ENCODE data around the gene KLHL22. TPM values are rescaled to one million over a fixed set of nuclear protein-coding genes. Genes with fewer than 3 reads are reported as not detected.
"Not testable (repeated sequence)": the region's sequence is repeated elsewhere in the genome, so short reads cannot be mapped to it uniquely, and the experiment has no call there.

KLHL22 gene
- total RNA-seq, 2 donors from 2014 or later, result 10.4 to 13.2 TPM

DNA sequence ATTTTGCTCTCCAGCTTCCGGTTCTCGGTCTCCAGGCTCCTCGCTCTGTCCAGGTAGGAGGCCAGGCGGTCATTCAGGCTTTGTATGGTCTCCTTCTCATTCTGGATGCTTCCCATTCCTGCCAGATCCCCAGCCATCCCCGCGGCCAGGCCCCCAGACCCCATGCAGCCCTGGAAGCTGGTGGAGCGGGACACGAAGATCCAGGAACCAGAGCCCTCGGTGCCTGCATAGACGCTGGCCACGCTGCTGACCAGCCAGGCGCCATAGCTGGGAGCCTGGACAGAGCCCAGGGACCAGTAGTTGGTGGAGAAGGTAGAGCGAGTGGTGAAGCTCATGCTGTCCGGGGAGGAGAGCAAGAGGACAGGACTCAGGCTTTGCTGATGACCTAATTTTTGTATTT is 11.8 kb downstream of the KLHL22 start:
- Histone ChIP-seq H3K9me3 (no peaks in the 10 kb centered on the region), H3K4me3 (no peak overlapping the region), H3K27ac (no peak overlapping the region), H3K27me3 (no peaks in the 10 kb centered on the region), H3K9ac (ENCODE audit: low read depth in 2 of 2, low read length in 2 of 2) (no peak overlapping the region), H3K4me1 (no peaks in the 10 kb centered on the region), H3K36me3 (no peaks in the 10 kb centered on the region)
- no peak for TF ChIP-seq CTCF (IDR thresholded peaks at IDR 0.05)
- no peak for DNase-seq
- intact Hi-C loops (cut with DNase I), result no loop called here

- H3K36me3 ChIP-seq; H3K9ac ChIP-seq (ENCODE audit: low read depth in 2 of 2, low read length in 2 of 2); intact Hi-C loops (cut with DNase I); DNase-seq; H3K4me1 ChIP-seq; H3K4me3 ChIP-seq; H3K9me3 ChIP-seq; H3K27ac ChIP-seq; H3K27me3 ChIP-seq: not testable (repeated sequence)
Observed at GRCh38 chr22:20483143-20483506, 12.5 kb downstream of the KLHL22 start.

DNA sequence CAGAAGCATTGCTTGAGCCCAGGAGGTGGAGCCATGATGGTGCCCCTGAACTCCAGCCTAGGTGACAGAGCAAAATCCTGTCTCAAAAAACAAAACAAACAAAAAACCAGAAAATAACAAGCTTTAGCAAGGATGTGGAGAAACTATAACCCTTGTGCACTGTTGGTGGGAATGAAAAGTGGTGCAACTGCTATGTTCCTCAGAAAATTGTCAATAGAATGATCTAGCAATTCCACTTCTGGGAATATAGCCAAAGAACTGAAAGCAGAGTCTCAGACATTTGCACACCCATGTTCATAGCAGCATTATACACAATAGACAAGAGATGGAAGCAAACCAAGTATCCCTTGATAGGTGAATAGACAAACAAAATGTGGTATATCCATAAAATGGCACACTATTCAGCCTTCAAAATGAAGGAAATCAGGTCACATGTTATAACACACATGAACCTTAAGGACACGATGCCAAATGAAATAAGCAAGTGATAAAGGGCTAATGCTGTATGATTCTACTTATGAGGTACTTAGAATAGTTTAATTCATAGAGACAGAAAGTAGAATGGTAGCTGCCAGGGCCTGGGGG is 15.9 kb downstream of the KLHL22 start:
- no peaks in the 10 kb centered on the region for H3K9me3 ChIP-seq
- no peak for DNase-seq
- no peak overlapping the region for H3K9ac ChIP-seq (ENCODE audit: low read depth in 2 of 2, low read length in 2 of 2)
- no peaks in the 10 kb centered on the region for H3K4me1 ChIP-seq
- no peaks in the 10 kb centered on the region for H3K36me3 ChIP-seq
- no peaks in the 10 kb centered on the region for H3K27me3 ChIP-seq
- no peak overlapping the region for H3K4me3 ChIP-seq
- intact Hi-C loops (cut with DNase I), result no loop called here
- no peak overlapping the region for H3K27ac ChIP-seq
- TF ChIP-seq CTCF (IDR thresholded peaks at IDR 0.05), result no peak

DNA sequence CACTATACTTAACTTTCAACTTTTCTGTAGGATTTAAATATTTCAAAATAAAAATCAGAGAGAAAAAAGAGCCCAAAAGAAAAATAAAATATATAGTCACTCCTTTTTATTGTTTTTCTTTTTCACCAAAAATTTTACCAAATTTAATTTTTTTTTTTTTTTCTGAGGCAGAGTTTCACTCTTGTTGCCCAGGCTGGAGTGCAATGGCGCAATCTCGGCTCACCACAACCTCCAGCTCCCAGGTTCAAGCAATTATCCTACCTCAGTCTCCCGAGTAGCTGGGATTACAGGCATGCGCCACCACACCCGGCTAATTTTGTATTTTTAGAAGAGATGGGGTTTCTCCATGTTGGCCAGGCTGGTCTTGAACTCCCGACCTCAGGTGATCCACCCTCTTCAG is 17.5 kb downstream of the KLHL22 start:
- DNase-seq; H3K36me3 ChIP-seq; H3K9me3 ChIP-seq; intact Hi-C loops (cut with DNase I); H3K4me1 ChIP-seq; H3K27me3 ChIP-seq; H3K4me3 ChIP-seq; H3K27ac ChIP-seq; H3K9ac ChIP-seq (ENCODE audit: low read depth in 2 of 2, low read length in 2 of 2): not testable (repeated sequence)

DNA sequence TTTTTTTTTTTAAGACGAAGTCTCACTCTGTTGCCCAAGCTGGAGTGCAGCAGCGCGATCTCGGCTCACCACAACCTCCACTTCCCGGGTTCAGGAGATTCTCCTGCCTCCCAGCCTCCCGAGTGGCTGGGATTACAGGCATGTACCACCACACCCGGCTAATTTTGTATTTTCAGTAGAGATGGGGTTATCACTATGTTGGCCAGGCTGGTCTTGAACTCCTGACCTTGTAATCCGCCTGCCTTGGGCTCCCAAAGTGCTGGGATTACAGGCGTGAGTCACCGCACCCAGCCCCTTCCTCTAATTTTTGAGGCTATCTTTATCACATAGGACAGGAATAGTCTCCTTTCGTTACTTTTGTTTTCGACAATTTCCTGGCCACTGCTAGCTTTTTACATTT is 20.0 kb downstream of the KLHL22 start:
- H3K27ac ChIP-seq; H3K4me3 ChIP-seq; DNase-seq; H3K9ac ChIP-seq (ENCODE audit: low read depth in 2 of 2, low read length in 2 of 2); H3K9me3 ChIP-seq; H3K4me1 ChIP-seq; H3K36me3 ChIP-seq; H3K27me3 ChIP-seq; intact Hi-C loops (cut with DNase I): not testable (repeated sequence)

DNA sequence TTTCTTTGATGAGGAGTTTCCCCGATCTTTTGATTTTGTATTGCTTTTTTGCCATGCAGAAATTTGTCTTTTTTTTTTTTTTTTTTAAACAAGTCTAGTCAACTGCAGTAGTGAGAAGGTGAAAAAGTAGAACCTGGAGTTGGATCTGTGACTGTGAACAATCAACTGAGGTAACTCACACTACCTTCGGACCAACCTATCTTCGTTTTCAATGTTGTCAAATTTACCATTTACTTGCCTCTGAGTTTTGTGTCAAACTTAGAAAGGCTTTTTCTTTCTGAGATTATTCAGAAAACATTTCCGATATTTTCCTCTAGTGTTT is 20.5 kb downstream of the KLHL22 start:
- DNase-seq, result no peak
- no peaks in the 10 kb centered on the region for H3K36me3 ChIP-seq
- no peak overlapping the region for H3K27ac ChIP-seq
- intact Hi-C loops (cut with DNase I), result no loop called here
- no peaks in the 10 kb centered on the region for H3K4me1 ChIP-seq
- no peak overlapping the region for H3K9ac ChIP-seq (ENCODE audit: low read depth in 2 of 2, low read length in 2 of 2)
- H3K27me3 ChIP-seq, result no peaks in the 10 kb centered on the region
- no peak for TF ChIP-seq CTCF (IDR thresholded peaks at IDR 0.05)
- H3K9me3 ChIP-seq, result no peaks in the 10 kb centered on the region
- no peak overlapping the region for H3K4me3 ChIP-seq

DNA sequence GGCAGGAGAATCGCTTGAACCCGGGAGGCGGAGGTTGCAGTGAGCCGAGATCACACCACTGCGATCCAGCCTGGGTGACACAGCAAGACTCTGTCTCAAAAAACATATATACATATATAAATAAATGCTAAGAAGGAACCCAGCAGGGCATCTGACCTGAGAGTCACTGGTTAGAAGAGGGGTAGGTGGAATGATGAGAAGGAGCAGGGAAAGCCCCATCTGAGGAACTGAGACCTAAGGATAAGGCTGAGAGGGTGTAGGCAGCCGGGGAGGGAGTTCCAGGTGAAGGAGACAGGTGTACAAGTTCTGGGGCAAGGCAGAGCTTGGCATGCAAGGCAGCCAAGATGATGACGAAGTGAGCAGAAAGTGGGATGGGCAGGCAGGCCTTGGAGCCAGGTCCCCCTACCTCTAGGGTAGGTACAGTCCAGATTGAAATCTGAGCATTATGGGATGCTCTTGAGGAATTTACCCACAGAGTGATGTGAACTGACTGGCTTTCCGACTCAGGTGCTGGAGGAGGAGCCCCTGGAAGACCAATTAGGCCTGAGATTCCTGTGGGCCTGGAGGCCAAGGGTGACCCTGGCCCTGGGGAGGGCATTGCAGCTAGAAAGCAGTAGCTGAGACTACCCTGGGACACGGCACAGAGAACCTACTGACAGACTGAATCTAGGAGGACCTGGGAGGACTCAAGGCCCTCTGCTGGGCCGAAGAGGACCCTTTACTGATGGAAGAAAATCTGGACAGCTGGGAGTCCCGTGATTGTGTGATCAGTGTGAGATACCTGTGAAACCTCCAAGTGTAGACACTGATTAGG is 22.8 kb downstream of the KLHL22 start:
- DNase-seq, result no peak
- Histone ChIP-seq H3K9me3 (no peaks in the 10 kb centered on the region), H3K27me3 (no peaks in the 10 kb centered on the region), H3K27ac (no peak overlapping the region), H3K9ac (ENCODE audit: low read depth in 2 of 2, low read length in 2 of 2) (no peak overlapping the region), H3K4me3 (no peak overlapping the region), H3K36me3 (no peaks in the 10 kb centered on the region), H3K4me1 (no peaks in the 10 kb centered on the region)
- TF ChIP-seq CTCF (IDR thresholded peaks at IDR 0.05), result no peak
- intact Hi-C loops (cut with DNase I), result no loop called here
